ENCODE results near the gene PMM1.
"Not testable (repeated sequence)": the region's sequence is repeated elsewhere in the genome, so short reads cannot be mapped to it uniquely, and the experiment has no call there.

Gene PMM1

DNA sequence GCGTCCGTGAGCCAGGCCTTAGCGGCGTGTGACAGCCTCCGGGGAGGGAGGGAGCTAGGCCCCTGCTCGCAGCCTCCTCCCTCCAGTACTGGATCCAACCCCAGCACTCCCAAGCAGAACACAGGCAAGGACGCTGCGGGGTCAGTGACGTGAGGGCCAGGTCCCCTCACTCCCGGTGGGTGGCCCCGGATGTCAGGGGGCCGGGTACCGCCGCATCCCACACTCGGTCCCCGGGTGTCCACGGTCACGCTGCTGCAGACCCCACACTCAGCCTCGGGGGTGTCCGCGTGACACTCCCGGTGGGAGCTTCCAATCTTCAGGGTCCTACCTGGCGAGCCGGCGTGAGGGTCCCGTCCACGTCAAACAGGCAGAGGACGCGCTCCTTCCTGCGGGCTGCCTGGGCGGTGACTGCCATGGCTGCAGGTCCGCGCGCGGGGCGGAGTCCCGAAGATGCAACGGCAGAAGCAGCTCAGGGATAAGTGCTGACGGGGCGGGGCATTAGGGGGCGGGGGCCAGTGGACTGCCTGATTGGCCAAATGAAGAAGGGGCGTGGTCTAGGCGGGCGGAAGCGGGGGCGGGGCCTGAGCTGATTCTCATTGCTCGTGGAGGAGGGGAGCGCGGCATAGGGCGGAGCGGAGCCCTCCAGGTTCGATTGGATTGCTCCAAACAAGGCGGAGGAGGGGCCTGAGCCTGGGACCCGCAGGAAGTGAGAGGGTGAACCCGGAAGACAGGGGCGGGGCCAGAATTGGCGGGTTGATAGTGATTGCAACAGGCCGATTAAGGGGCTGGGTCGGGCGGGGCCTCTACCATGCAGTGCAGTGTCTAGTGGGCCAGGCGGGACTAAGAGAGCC, at the start of gene PMM1:
Gene PMM1 (minus strand): TSS at position 450 of the 851 bp plus-strand sequence. CDS start 35 bp downstream, at position 415.
- DNase-seq, result peak; percentile 100

GRCh38 chr22:41638748-41639147, 49.1 kb upstream of the PMM1 start:
- DNase-seq, result no peak

DNA sequence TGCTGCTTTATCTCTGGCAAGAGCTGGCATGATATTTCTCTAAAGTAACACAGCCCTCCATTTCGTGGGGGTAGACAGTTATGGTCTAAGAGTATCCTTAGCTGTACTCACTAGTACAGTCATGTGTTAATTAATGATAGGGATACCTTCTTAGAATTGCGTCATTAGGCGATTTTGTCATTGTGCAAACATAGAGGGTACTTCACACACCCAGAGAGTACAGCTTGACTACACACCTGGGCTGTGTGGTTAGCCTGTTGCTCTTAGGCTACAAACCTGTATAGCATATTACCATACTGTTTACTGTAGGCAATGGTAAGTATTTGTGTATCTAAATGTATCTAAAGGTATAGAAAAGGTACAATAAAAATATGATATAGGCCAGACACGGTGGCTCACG, 48.5 kb upstream of the PMM1 start:
- no peak for DNase-seq

- DNase-seq, result not testable (repeated sequence)
Measured at GRCh38 chr22:41637623-41638022, 48.0 kb upstream of the PMM1 start.

DNA sequence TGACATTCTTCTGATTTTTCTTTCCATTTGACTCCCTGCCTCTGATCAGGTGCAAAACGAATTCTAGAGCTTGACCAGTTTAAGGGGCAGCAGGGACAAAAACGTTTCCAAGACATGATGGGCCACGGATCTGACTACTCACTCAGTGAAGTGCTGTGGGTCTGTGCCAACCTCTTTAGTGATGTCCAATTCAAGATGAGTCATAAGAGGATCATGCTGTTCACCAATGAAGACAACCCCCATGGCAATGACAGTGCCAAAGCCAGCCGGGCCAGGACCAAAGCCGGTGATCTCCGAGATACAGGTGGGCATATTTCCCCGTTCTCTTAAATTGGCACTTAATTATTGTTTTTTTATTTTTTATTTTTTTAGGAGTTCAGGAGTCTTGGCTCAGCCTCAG, 46.8 kb upstream of the PMM1 start:
- no peak for DNase-seq

GRCh38 chr22:41634610-41635009, 45.0 kb upstream of the PMM1 start:
- not testable (repeated sequence) for DNase-seq

DNA sequence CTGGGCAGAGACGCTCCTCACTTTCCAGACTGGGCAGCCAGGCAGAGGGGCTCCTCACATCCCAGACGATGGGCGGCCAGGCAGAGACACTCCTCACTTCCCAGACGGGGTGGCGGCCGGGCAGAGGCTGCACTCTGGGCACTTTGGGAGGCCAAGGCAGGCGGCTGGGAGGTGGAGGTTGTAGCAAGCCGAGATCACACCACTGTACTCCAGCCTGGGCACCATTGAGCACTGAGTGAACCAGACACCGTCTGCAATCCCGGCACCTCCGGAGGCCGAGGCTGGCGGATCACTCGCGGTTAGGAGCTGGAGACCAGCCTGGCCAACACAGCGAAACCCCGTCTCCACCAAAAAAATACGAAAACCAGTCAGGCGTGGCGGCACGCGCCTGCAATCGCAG, 42.0 kb upstream of the PMM1 start:
- not testable (repeated sequence) for DNase-seq

DNA sequence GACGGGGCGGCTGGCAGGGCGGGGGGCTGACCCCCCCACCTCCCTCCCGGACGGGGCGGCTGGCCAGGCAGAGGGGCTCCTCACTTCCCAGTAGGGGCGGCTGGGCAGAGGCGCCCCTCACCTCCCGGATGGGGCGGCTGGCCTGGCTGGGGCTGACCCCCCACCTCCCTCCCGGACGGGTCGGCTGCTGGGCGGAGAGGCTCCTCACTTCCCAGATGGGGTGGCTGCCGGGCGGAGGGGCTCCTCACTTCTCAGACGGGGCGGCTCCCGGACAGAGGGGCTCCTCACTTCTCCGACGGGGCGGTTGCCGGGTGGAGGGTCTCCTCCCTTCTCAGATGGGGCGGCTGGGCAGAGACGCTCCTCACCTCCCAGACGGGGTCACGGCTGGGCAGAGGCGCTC, 41.5 kb upstream of the PMM1 start:
- not testable (repeated sequence) for DNase-seq

DNA sequence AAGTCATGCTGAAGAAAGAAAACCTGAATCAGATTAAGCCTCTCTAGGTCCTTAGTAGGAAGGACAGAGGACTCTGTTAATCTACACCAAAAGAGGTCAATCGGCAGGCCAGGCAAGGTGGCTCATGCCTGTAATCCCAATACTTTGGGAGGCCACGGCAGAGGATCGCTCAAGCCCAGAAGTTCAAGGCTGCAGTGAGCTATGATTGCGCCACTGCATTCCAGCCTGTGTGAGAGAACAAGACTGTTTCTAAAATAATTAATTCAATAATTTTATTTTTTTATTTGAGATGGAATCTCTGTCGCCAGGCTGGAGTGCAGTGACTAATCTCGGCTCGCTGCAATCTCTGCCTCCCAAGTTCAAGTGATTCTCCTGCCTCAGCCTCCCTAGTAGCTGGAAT, 35.9 kb upstream of the PMM1 start:
- no peak for DNase-seq

DNA sequence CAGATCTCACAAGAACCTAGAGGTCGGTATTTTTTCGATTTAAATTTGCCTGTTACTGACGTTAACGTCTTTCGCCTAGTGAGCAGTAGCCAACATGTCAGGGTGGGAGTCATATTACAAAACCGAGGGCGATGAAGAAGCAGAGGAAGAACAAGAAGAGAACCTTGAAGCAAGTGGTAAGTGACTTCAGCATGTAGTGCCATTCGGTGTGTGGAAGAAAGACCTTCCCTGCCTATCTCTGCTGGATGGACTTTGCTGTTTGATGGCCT, 32.2 kb upstream of the PMM1 start:
- no peak for DNase-seq

GRCh38 chr22:41621099-41621910, 31.7 kb upstream of the PMM1 start, which contains the start of gene XRCC6:
XRCC6 (plus strand) TSS chr22:41621295; CDS start chr22:41622005, 710 bp downstream.
- DNase-seq, result peak; percentile 100

DNA sequence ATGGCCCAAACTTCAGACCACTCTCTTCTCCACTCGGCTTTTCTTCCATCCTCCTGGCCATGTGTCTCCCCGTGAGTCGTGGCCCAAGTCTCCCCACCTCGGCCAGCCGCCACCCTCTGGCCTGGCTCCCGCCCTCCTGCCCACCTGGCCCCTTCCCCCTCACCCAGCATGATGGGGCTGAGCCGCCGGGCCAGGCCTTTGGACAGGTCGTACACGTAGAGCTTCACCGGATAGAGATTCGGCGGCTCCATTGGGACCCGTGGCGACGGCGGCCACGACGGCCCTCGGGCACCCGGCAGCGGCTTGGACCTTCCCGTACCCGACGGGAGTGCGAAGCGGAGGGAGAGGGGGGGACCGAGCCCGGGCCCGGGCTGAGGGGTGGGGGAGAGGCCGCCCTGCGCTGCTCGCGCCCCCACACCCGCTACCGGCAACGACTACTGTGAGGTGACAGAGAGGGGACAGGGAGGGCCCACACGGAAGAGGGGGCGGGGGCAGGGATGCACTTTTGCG, 31.0 kb upstream of the PMM1 start, which contains the start of gene DESI1:
Gene DESI1 (minus strand): TSS at position 455 of the 510 bp plus-strand sequence. CDS start 204 bp downstream, at position 251.
- no peak for DNase-seq

- peak; percentile 64 for DNase-seq
Measured at GRCh38 chr22:41619979-41620588, 30.4 kb upstream of the PMM1 start.

GRCh38 chr22:41613456-41613855, 23.8 kb upstream of the PMM1 start:
- no peak for DNase-seq

DNA sequence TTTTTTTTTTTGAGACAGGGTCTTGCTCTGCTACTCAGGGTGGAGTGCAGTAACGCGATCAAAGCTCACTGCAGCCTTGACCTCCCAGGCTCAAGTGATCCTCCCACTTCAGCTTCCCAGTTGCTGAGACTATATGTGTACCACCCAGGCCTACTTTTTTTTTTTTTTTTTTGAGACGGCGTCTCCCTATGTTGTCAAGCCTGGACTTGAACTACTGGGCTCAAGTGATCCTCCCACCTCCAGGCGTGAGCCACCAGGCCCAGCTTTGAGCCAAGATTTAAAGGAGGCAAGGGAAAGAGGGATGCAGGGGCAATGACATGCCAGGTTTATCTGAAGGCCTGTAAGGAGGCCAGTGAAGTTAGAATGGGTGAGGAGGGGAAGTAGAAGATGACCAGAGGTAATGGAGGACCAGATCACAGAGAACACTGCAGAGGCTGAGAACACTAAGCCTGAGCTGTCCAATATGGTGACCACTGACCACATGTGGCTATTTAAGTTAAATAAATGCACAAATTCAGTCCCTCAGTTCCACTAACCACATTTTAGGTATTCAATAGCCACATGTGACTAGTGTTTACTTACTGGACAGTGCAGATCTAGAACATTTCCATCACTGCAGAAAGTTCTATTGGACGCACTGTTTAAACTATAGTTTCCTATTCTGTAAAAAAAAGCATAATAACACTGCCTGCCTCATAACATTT, 23.1 kb upstream of the PMM1 start:
- no peak for DNase-seq

- DNase-seq, result no peak
Measured at GRCh38 chr22:41608386-41608785, 18.7 kb upstream of the PMM1 start.

- DNase-seq, result peak; percentile 80
Measured at GRCh38 chr22:41603873-41604332, 14.3 kb upstream of the PMM1 start.

DNA sequence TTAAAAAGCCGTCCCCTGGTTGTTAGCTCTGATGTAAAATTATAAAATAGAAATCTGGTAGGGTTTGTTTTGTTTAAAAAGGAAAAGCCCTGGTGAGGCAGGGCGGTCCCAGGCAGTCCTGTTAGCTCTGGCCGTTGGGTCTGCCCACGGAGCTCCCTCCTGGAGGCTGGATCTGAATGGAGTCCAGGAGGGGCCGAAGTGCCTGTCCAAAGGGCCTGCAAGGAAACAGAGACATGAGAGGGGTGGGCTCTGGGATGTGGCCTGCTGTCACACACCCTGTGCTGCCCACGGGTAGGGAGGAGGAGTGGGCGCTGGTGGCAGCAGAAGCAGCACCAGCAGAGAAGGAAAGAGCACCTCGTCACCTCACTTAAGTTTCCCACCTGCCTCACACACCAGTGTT, 11.3 kb upstream of the PMM1 start:
- no peak for DNase-seq

- no peak for DNase-seq
Measured at GRCh38 chr22:41598891-41599635, 9.4 kb upstream of the PMM1 start.

GRCh38 chr22:41598081-41598480, 8.4 kb upstream of the PMM1 start:
- no peak for DNase-seq

- no peak for DNase-seq
Measured at GRCh38 chr22:41597635-41597953, 8.0 kb upstream of the PMM1 start.

Data from stimulated activated CD4-positive, alpha-beta T cell treated with anti-CD3 and anti-CD28 coated beads, Interleukin-15, amount 100 ng/mL, for 24 hours (primary cell).